ENCODE measurements around the gene ADAM11. TPM values are rescaled to one million over a fixed set of nuclear protein-coding genes. Genes with fewer than 3 reads are reported as not detected.

Gene ADAM11
- total and polyA plus RNA-seq, 2 of the 8 experiments (the other 6 are each of a cell fraction or from before 2014, with no cell fraction given): 2.3 to 2.9 TPM

DNA sequence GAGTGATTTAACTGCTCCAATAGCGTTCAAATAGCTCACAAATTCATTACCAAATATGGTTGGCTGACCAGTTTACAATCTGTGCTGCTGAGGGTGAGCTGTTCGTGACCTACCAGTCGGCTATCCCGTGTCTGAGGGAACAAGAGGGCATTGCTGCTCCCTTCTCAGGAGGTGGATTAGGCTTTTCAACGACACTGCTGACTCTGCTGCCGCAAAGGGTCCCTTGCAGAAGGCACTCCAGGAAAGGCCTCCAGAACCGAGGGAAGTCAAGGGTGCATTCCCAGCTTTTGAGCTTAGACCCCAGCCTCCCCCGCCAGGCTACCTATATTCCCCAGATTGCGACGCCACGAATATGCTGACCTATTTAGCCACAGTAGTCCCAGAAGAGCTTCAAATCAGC lies 39.0 kb downstream of the ADAM11 start:
- POLR2A ChIA-PET (ENCODE audit: partially characterized antibody): interaction anchor here (0.6 to 4.0 kb wide), 12 partner anchors 11 to 70 kb away, joined by 3 to 17 read pairs (median 4); no protein-coding TSS in a partner anchor
- Histone ChIP-seq H3K79me2 (ENCODE audit: control insufficient read depth in 1 of 2, insufficient read depth in 2 of 2, low read length in 2 of 2) (peaks cover 0 to 5% of the 10 kb centered on the region in 2 experiments; a peak in 1 of 4 replicates), H2BK15ac (ENCODE audit: low read length) (no peak overlapping the region), H2AK5ac (ENCODE audit: low read depth, low read length) (no peak overlapping the region), H2BK20ac (ENCODE audit: low read length) (no peak overlapping the region), H3K4me1 (replicated peaks in 1 of 4; ENCODE audit: control insufficient read depth in 3 of 4, insufficient read depth in 4 of 4, low read length in 3 of 4) (peaks cover 0 to 3% (median 1%) of the 10 kb centered on the region in 4 experiments; a peak in 2 of 7 replicates), H2BK5ac (ENCODE audit: low read depth, low read length) (no peak overlapping the region), H3K79me1 (ENCODE audit: low read depth, low read length) (no peaks in the 10 kb centered on the region), H4K8ac (ENCODE audit: extremely low read depth, insufficient read depth, low read length) (no peak overlapping the region), H2BK12ac (ENCODE audit: low read depth, low read length) (no peak overlapping the region), H3K23me2 (ENCODE audit: low read depth, low read length) (no peaks in the 10 kb centered on the region), H3K4ac (replicated peaks; ENCODE audit: insufficient read length, low read depth, low read length) (no peak overlapping the region), H3K9me3 (ENCODE audit: insufficient read depth in 2 of 2, low read depth in 1 of 2, low read length in 1 of 2) (no peaks in the 10 kb centered on the region), H3K36me3 (ENCODE audit: control insufficient read depth in 2 of 4, insufficient read depth in 4 of 4, low read length in 3 of 4) (peaks cover 0 to 19% (median 10%) of the 10 kb centered on the region in 4 experiments; a peak in 7 of 8 replicates), H4K20me1 (replicated peaks in 1 of 2; ENCODE audit: control insufficient read depth in 1 of 2, insufficient read depth in 2 of 2, low read length in 2 of 2) (peaks cover 0 to 6% of the 10 kb centered on the region in 2 experiments), H3K27ac (ENCODE audit: low read depth, low read length) (no peak overlapping the region), H3K9ac (replicated peaks in 1 of 4; ENCODE audit: extremely low read depth in 1 of 4, low read depth in 3 of 4, low read length in 3 of 4) (no peak overlapping the region), H2BK120ac (replicated peaks; ENCODE audit: low read depth, low read length) (no peak overlapping the region), H3K18ac (ENCODE audit: extremely low read depth, low read length) (no peak overlapping the region), H3K14ac (ENCODE audit: insufficient read length) (no peak overlapping the region), H3K4me2 (ENCODE audit: insufficient read depth in 1 of 2, low read depth in 2 of 2, low read length in 2 of 2) (no peak overlapping the region), H4K5ac (ENCODE audit: insufficient read length, low read depth, low read length) (no peak overlapping the region), H4K91ac (replicated peaks; ENCODE audit: insufficient read length, low read length) (no peak overlapping the region), H3K27me3 (replicated peaks in 1 of 4; ENCODE audit: control insufficient read depth in 3 of 4, extremely low read depth in 1 of 4, insufficient read depth in 3 of 4, low read length in 3 of 4) (no peaks in the 10 kb centered on the region), H2AFZ (ENCODE audit: low read length) (no peak overlapping the region), H3K56ac (replicated peaks; ENCODE audit: insufficient read length, low read depth, low read length) (no peak overlapping the region), H3K23ac (ENCODE audit: insufficient read length) (no peak overlapping the region), H3K4me3 (ENCODE audit: extremely low read depth in 1 of 4, insufficient read depth in 2 of 4, low read depth in 3 of 4, low read length in 4 of 4) (no peak overlapping the region)
- DNase-seq (ENCODE audit: low read depth in 1 of 2, low spot score in 2 of 2): no peak
- TF ChIP-seq, protein P1, sequence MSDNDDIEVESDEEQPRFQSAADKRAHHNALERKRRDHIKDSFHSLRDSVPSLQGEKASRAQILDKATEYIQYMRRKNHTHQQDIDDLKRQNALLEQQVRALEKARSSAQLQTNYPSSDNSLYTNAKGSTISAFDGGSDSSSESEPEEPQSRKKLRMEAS (IDR thresholded peaks at IDR 0.05): no peak
- TF ChIP-seq POLR2AphosphoS5 (IDR thresholded peaks at IDR 0.05; ENCODE audit: low read depth, low read length): peak; percentile 64
- WGBS, 2 experiments (ENCODE audit: extremely low coverage in 1 of 2, insufficient coverage in 1 of 2, insufficient read length in 1 of 2, insufficient replicate concordance in 2 of 2, low coverage in 1 of 2, low lambda C conversion rate in 2 of 2, missing lambda C conversion rate in 1 of 2): 93% methylated on average over 11 of the region's 11 CpGs; no CpG with 5 or more reads in 1 of the 2 experiments
- CTCF ChIA-PET (ENCODE audit: partially characterized antibody): interaction anchor here (0.6 to 3.7 kb wide), 16 partner anchors 10 to 558 kb away, joined by 3 to 22 read pairs (median 4); no protein-coding TSS in a partner anchor
- FAIRE-seq: no peak

Measured in H1 (cell line).